H1 (cell line): ENCODE results near the gene RPE. TPM values are rescaled to one million over a fixed set of nuclear protein-coding genes. Genes with fewer than 3 reads are reported as not detected.

ENCODE experiments used
- CEBPB ChIP-seq: IDR thresholded peaks from 2 replicates; pipeline ENCODE4 v1.6.1; 2012; ENCODE audit warnings: low read depth, low read length
- CHD7 ChIP-seq: fragments of 300-600 bp; sonication (generic); IDR thresholded peaks from 2 replicates; pipeline ENCODE4 v1.7.1; 2012; ENCODE audit warnings: low read length, moderate library complexity, mild to moderate bottlenecking, inconsistent platforms; ENCODE audit not compliant: insufficient replicate concordance
- EZH2 ChIP-seq: fragments of 200-600 bp; sonication (generic); IDR thresholded peaks from 2 replicates; pipeline ENCODE4 v1.7.1; 2012; ENCODE audit warnings: low read depth, mild to moderate bottlenecking, moderate library complexity, low read length, inconsistent platforms; ENCODE audit not compliant: severe bottlenecking
- GTF2F1 ChIP-seq: IDR thresholded peaks from 2 replicates; pipeline ENCODE4 v1.6.1; 2012; ENCODE audit warnings: low read depth, low read length, improper control_type of control experiment, borderline replicate concordance
- JUN ChIP-seq: IDR thresholded peaks from 2 replicates; pipeline ENCODE4 v1.6.1; 2011; ENCODE audit warnings: low read depth, mild to moderate bottlenecking, improper control_type of control experiment, low read length
- KDM4A ChIP-seq: IDR thresholded peaks from one replicate; pipeline ENCODE4 v1.7.1; 2012; ENCODE audit warnings: low read depth, mild to moderate bottlenecking, moderate library complexity, low read length, inconsistent platforms; ENCODE audit not compliant: severe bottlenecking
- MAFK ChIP-seq: IDR thresholded peaks from 2 replicates; pipeline ENCODE4 v1.6.1; 2012; ENCODE audit warnings: low read depth, mild to moderate bottlenecking, improper control_type of control experiment, low read length
- RAD21 ChIP-seq, 2 experiments: IDR thresholded peaks in 1 of 2; conservative IDR thresholded peaks in 1 of 2; 2 replicates each; pipeline ENCODE4 v1.6.1; 2011; ENCODE audit warnings: low read depth in 2 of 2, low read length in 2 of 2, improper control_type of control experiment in 1 of 2, inconsistent platforms in 1 of 2, mild to moderate bottlenecking in 1 of 2, moderate library complexity in 1 of 2
- SAP30 ChIP-seq: fragments of 300-600 bp; sonication (generic); IDR thresholded peaks from 2 replicates; pipeline ENCODE4 v1.7.1; 2012; ENCODE audit warnings: low read length, moderate library complexity, mild to moderate bottlenecking, inconsistent platforms; ENCODE audit not compliant: insufficient read depth, insufficient replicate concordance
- SIX5 ChIP-seq: IDR thresholded peaks from 2 replicates; pipeline ENCODE4 v1.6.1; 2011; ENCODE audit warnings: mild to moderate bottlenecking, low read depth, low read length
- TAF1 ChIP-seq: IDR thresholded peaks from 2 replicates; pipeline ENCODE4 v1.6.1; 2011; ENCODE audit warnings: mild to moderate bottlenecking, low read depth, low read length
- polyA plus RNA-seq, 7 experiments: library from polyadenylated mRNA; depleted of rRNA in 3 of 7; stranded (reverse) in 5 of 7; unstranded in 2 of 7; fragments of >200 nt in 5 of 7; fragments of 200-250 nt in 2 of 7; gene quantifications; 1 replicate in 5 of 7; 2 replicates in 1 of 7; 4 replicates in 1 of 7; pipeline versions ENCODE4 v1.2.1 to v1.2.3, GENCODE V29; 2011 to 2013; ENCODE audit warnings: missing spikeins in 2 of 7, mixed read lengths in 2 of 7
- total RNA-seq: library from RNA; stranded (reverse); fragmentation: NEBNext Ultra II Directional; extraction: Animal tissue kit (Norgen Biotek cat#: 25700); gene quantifications from 2 replicates; pipeline ENCODE4 v1.2.1, GENCODE V29; 2021

Gene RPE
- total and polyA plus RNA-seq, 2 of the 8 experiments (the other 6 are each of a cell fraction or from before 2014, with no cell fraction given) = 77.8 to 102 TPM

- no peak for TF ChIP-seq CHD7
- no peak for TF ChIP-seq SIX5
- no peak for TF ChIP-seq MAFK
- TF ChIP-seq TAF1 = no peak
- TF ChIP-seq RAD21 (IDR thresholded peaks at IDR 0.05 in 1 of 2, conservative IDR thresholded peaks at IDR 0.05 in 1 of 2; ENCODE audit: low read depth in 2 of 2, low read length in 2 of 2) = no peak
- TF ChIP-seq CEBPB = no peak
- no peak for TF ChIP-seq SAP30
- no peak for TF ChIP-seq KDM4A
- TF ChIP-seq JUN = no peak
- no peak for TF ChIP-seq EZH2
- no peak for TF ChIP-seq GTF2F1
Measured at GRCh38 chr2:210027608-210028007, 25.2 kb downstream of the RPE start (continued).
